IMR-90 (cell line): ENCODE data around the gene GGA3. TPM values are rescaled to one million over a fixed set of nuclear protein-coding genes. Genes with fewer than 3 reads are reported as not detected.

Source experiments
- ATAC-seq: fragments of 200-7000 bp; cut with Tn5 transposase; 2 replicates; pipeline ENCODE4 v1.9.1; 2020; ENCODE audit warnings: low read depth, mild to moderate bottlenecking, moderate library complexity
- BruUV-seq: library from RNA; stranded (reverse); fragments of 400-500 nt; replicated peaks from 2 replicates; lab custom pipeline; 2021; lab: Mats Ljungman, UMichigan
- CTCF ChIA-PET: fragments of 300-600 bp; formaldehyde crosslinking; extraction: SDS; loops from one replicate; lab custom pipeline; 2021; ENCODE audit warnings: antibody characterized with exemption; lab: Yijun Ruan, JAX
- POLR2A ChIA-PET: fragments of 300-600 bp; sonication (Branson Sonifier 250); formaldehyde crosslinking; loops from one replicate; lab custom pipeline; 2022; ENCODE audit warnings: antibody characterized with exemption; ENCODE audit not compliant: unreplicated experiment; lab: Charles Lee
- DNase-seq: peaks from one replicate; pipeline ENCODE4 v3.0.0; 2013
- H2AFZ ChIP-seq: replicated peaks from 2 replicates; pipeline ENCODE3; 2013; ENCODE audit warnings: low read length, mild to moderate bottlenecking; ENCODE audit not compliant: poor library complexity
- H2AK5ac ChIP-seq: 2 replicates; pipeline ENCODE4 v1.6.1; 2013; ENCODE audit warnings: low read depth, low read length, inconsistent platforms
- H2AK9ac ChIP-seq: replicated peaks from 2 replicates; pipeline ENCODE3; 2013; ENCODE audit warnings: mild to moderate bottlenecking, low read depth, low read length, moderate library complexity; ENCODE audit not compliant: poor library complexity
- H2BK120ac ChIP-seq: 2 replicates; pipeline ENCODE4 v1.6.1; 2013; ENCODE audit warnings: low read depth, low read length, inconsistent platforms
- H2BK15ac ChIP-seq: 3 replicates; pipeline ENCODE4 v1.6.1; 2013; ENCODE audit warnings: low read depth, low read length, inconsistent platforms
- H2BK20ac ChIP-seq: 2 replicates; pipeline ENCODE4 v1.6.1; 2013; ENCODE audit warnings: low read depth, mild to moderate bottlenecking, inconsistent platforms, low read length, moderate library complexity
- H2BK5ac ChIP-seq: 2 replicates; pipeline ENCODE4 v1.6.1; 2013; ENCODE audit warnings: mild to moderate bottlenecking, low read depth, low read length, inconsistent platforms; ENCODE audit not compliant: poor library complexity, severe bottlenecking
- H3K14ac ChIP-seq: replicated peaks from 2 replicates; pipeline ENCODE4 v1.6.1; 2013; ENCODE audit warnings: low read depth, low read length, inconsistent platforms
- H3K18ac ChIP-seq: 2 replicates; pipeline ENCODE4 v1.6.1; 2013; ENCODE audit warnings: low read depth, low read length, control low read depth
- H3K23ac ChIP-seq: 2 replicates; pipeline ENCODE4 v1.6.1; 2013; ENCODE audit warnings: low read depth, low read length, inconsistent platforms
- H3K27ac ChIP-seq: 2 replicates; pipeline ENCODE4 v1.5.1; 2013; ENCODE audit warnings: mild to moderate bottlenecking, control low read depth, low read length; ENCODE audit not compliant: insufficient read depth
- H3K27me3 ChIP-seq: 2 replicates; pipeline ENCODE4 v1.6.1; 2013; ENCODE audit warnings: low read length; ENCODE audit not compliant: control insufficient read depth, insufficient read depth
- H3K36me3 ChIP-seq: 2 replicates; pipeline ENCODE4 v1.6.1; 2013; ENCODE audit warnings: low read length, mixed read lengths; ENCODE audit not compliant: control insufficient read depth, insufficient read depth
- H3K4ac ChIP-seq: 2 replicates; pipeline ENCODE4 v1.6.1; 2013; ENCODE audit warnings: low read depth, low read length, inconsistent platforms
- H3K4me1 ChIP-seq: 2 replicates; pipeline ENCODE4 v1.6.1; 2013; ENCODE audit warnings: low read length, mixed read lengths; ENCODE audit not compliant: control insufficient read depth, insufficient read depth
- H3K4me2 ChIP-seq: 2 replicates; pipeline ENCODE4 v1.6.1; 2013; ENCODE audit warnings: low read depth, mild to moderate bottlenecking, control low read depth, low read length, moderate library complexity
- H3K4me3 ChIP-seq: 2 replicates; pipeline ENCODE4 v1.5.1; 2013; ENCODE audit warnings: low read depth, mild to moderate bottlenecking, control low read depth, low read length, moderate library complexity; ENCODE audit not compliant: insufficient read depth
- H3K56ac ChIP-seq: 2 replicates; pipeline ENCODE4 v1.6.1; 2013; ENCODE audit warnings: low read length, inconsistent platforms; ENCODE audit not compliant: insufficient read depth; ENCODE audit errors: extremely low read depth
- H3K79me1 ChIP-seq, 2 experiments: 2 replicates each; pipeline ENCODE4 v1.6.1; 2013; ENCODE audit warnings: low read length in 2 of 2, inconsistent platforms in 1 of 2, low read depth in 1 of 2
- H3K9ac ChIP-seq: 2 replicates; pipeline ENCODE4 v1.6.1; 2013; ENCODE audit warnings: low read depth, low read length, control low read depth
- H3K9me1 ChIP-seq: 2 replicates; pipeline ENCODE4 v1.6.1; 2013; ENCODE audit warnings: low read length, inconsistent platforms; ENCODE audit not compliant: insufficient read depth
- H3K9me3 ChIP-seq: 2 replicates; pipeline ENCODE4 v1.6.1; 2013; ENCODE audit warnings: low read length; ENCODE audit not compliant: control insufficient read depth, insufficient read depth
- H4K20me1 ChIP-seq: 2 replicates; pipeline ENCODE4 v1.6.1; 2013; ENCODE audit warnings: low read length, inconsistent platforms; ENCODE audit not compliant: insufficient read depth
- H4K5ac ChIP-seq: 2 replicates; pipeline ENCODE4 v1.6.1; 2013; ENCODE audit warnings: mild to moderate bottlenecking, low read depth, low read length, control low read depth
- H4K8ac ChIP-seq, 2 experiments: 2 replicates each; pipeline ENCODE4 v1.6.1; 2013; ENCODE audit warnings: low read depth in 2 of 2, low read length in 2 of 2, control low read depth in 1 of 2, inconsistent platforms in 1 of 2
- H4K91ac ChIP-seq: 2 replicates; pipeline ENCODE4 v1.6.1; 2013; ENCODE audit warnings: low read depth, low read length, inconsistent platforms; ENCODE audit not compliant: insufficient read depth
- BHLHE40 ChIP-seq: fragments of 150-350 bp; IDR thresholded peaks from 2 replicates; pipeline ENCODE4 v1.6.1; 2016; ENCODE audit warnings: mild to moderate bottlenecking, low read depth, low read length
- CEBPB ChIP-seq: IDR thresholded peaks from 2 replicates; pipeline ENCODE4 v1.6.1; 2012; ENCODE audit warnings: low read depth, low read length, improper control_type of control experiment
- FOS ChIP-seq: fragments of 150-350 bp; IDR thresholded peaks from 2 replicates; pipeline ENCODE4 v1.6.1; 2016; ENCODE audit warnings: low read depth, low read length
- MXI1 ChIP-seq: IDR thresholded peaks from 2 replicates; pipeline ENCODE4 v1.6.1; 2012; ENCODE audit warnings: low read depth, mild to moderate bottlenecking, low read length, moderate library complexity, borderline replicate concordance
- POLR2A ChIP-seq: IDR thresholded peaks from 2 replicates; pipeline ENCODE4 v1.6.1; 2012; ENCODE audit warnings: mild to moderate bottlenecking, low read depth, low read length
- RCOR1 ChIP-seq: IDR thresholded peaks from 2 replicates; pipeline ENCODE4 v1.6.1; 2012; ENCODE audit warnings: mild to moderate bottlenecking, low read length, improper control_type of control experiment; ENCODE audit not compliant: insufficient replicate concordance
- RFX5 ChIP-seq: IDR thresholded peaks from 2 replicates; pipeline ENCODE4 v1.8.0; 2012; ENCODE audit warnings: low read depth, mild to moderate bottlenecking, low read length, moderate library complexity
- SMC3 ChIP-seq: fragments of 150-350 bp; IDR thresholded peaks from 2 replicates; pipeline ENCODE4 v1.6.1; 2016; ENCODE audit warnings: low read depth, mild to moderate bottlenecking, antibody characterized with exemption, low read length, moderate library complexity
- WGBS, 2 experiments: methylation state at CpG; one replicate each; pipeline versions ENCODE4 v1.1.5 to v1.1.7; 2013; ENCODE audit warnings: missing lambda C conversion rate in 2 of 2; ENCODE audit not compliant: insufficient read length in 1 of 2; ENCODE audit errors: extremely low coverage in 2 of 2; 5-methylcytosine and 5-hydroxymethylcytosine counted together
- dilution Hi-C: fragments of 300-500 bp; cut with HindIII; formaldehyde crosslinking; loops from one replicate; pipeline ENCODE4 v1.14.3; 2018; ENCODE audit warnings: low sequenced_read_pairs; ENCODE audit not compliant: unreplicated experiment
- in situ Hi-C: fragments of 300-500 bp; cut with MboI; formaldehyde crosslinking; loops from 3 replicates; pipeline ENCODE4 v1.14.3; 2019; ENCODE audit warnings: low sequenced_read_pairs, inconsistent platforms, mixed read lengths
- intact Hi-C: fragments of 100-400 bp; cut with micrococcal nuclease; formaldehyde crosslinking; loops from 2 replicates; pipeline ENCODE4 v1.10.0; 2022
- polyA plus RNA-seq, 3 experiments: library from polyadenylated mRNA; depleted of rRNA; stranded (reverse); fragments of >200 nt; gene quantifications; 2 replicates each; pipeline ENCODE4 v1.2.3, GENCODE V29; 2012; ENCODE audit warnings: low replicate concordance in 1 of 3
- total RNA-seq: library from RNA; depleted of rRNA; stranded (reverse); fragments of >200 nt; gene quantifications from 2 replicates; pipeline ENCODE4 v1.2.3, GENCODE V29; 2012
- TF ChIP-seq, protein P1 (sequence below): fragments of 150-350 bp; IDR thresholded peaks from 2 replicates; pipeline ENCODE4 v1.6.1; 2017; ENCODE audit warnings: mild to moderate bottlenecking, antibody characterized with exemption, low read length, low read depth

GGA3 gene
- total and polyA plus RNA-seq, 2 of the 4 experiments (the other 2 are of a cell fraction): 15.1 to 35.2 TPM

GRCh38 chr17:75250009-75250471 lies 11.4 kb downstream of the GGA3 start (continued):
- TF ChIP-seq, protein P1, sequence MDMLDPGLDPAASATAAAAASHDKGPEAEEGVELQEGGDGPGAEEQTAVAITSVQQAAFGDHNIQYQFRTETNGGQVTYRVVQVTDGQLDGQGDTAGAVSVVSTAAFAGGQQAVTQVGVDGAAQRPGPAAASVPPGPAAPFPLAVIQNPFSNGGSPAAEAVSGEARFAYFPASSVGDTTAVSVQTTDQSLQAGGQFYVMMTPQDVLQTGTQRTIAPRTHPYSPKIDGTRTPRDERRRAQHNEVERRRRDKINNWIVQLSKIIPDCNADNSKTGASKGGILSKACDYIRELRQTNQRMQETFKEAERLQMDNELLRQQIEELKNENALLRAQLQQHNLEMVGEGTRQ: no peak
- no peak for TF ChIP-seq MXI1

DNA sequence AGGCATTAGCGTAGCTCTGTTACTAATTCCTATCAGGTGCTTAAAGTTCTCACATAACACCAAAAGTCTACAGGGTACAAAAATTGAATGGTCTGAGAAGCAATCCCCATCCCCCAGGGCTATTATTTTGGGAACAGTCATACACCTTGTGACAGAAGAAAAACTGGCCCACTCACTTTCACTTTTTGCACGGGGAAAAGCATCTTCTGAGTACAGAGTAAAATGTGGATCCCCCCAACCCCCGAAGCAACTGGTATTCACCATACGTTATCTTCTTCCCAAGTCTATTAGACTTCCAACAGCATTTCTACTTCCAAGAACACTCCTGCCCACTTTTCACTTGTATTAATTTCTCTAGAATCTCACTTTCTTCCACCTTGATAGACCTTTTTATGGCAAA lies 11.8 kb downstream of the GGA3 start:
- H2BK20ac ChIP-seq: no peak overlapping the region
- H3K4me3 ChIP-seq: no peak overlapping the region
- no peak overlapping the region for H2BK15ac ChIP-seq
- no peaks in the 10 kb centered on the region for H3K9me3 ChIP-seq
- WGBS, 2 experiments: 86% methylated on average over 1 of the region's 4 CpGs; no CpG with 5 or more reads in 1 of the 2 experiments
- no peak for ATAC-seq
- H3K27ac ChIP-seq: no peak overlapping the region
- H3K4me2 ChIP-seq: no peak overlapping the region
- dilution Hi-C loops (no loop called here), in situ Hi-C loops (no loop called here), intact Hi-C loops (no loop called here)
- TF ChIP-seq SMC3: no peak
- no peak for TF ChIP-seq FOS
- TF ChIP-seq BHLHE40: no peak
- TF ChIP-seq RFX5: no peak
- no peak for TF ChIP-seq RCOR1
- no peak for TF ChIP-seq MXI1
- TF ChIP-seq CEBPB: no peak
- TF ChIP-seq POLR2A: no peak
- no peak overlapping the region for H2AK9ac ChIP-seq
- no peak overlapping the region for H3K23ac ChIP-seq
- H4K5ac ChIP-seq: no peak overlapping the region
- BruUV-seq: no TSS peak
- peaks cover 34% of the 10 kb centered on the region for H4K20me1 ChIP-seq
- CTCF ChIA-PET: interaction anchor here (1.4 to 2.1 kb wide), 2 partner anchors 9 to 21 kb away, joined by 4 to 7 read pairs; partner anchors contain the start of gene MIF4GD
- H3K18ac ChIP-seq: no peak overlapping the region
- H2BK5ac ChIP-seq: no peak overlapping the region
- POLR2A ChIA-PET: no interaction called here
- H4K8ac ChIP-seq: no peak overlapping the region
- H3K4ac ChIP-seq: no peak overlapping the region
- no peaks in the 10 kb centered on the region for H3K27me3 ChIP-seq
- 0 out of 2 replicates have a peak, but pooled peaks cover 6% of the 10 kb centered on the region for H3K9me1 ChIP-seq
- no peak overlapping the region for H3K56ac ChIP-seq
- peaks cover 10 to 51% of the 10 kb centered on the region in 2 experiments; a peak in 3 of 4 replicates for H3K79me1 ChIP-seq
- H2AFZ ChIP-seq: no peak overlapping the region
- H4K91ac ChIP-seq: no peak overlapping the region
- H3K14ac ChIP-seq: no peak overlapping the region
- H2AK5ac ChIP-seq: no peak overlapping the region
- no peak overlapping the region for H3K9ac ChIP-seq
- H3K36me3 ChIP-seq: peaks cover 19% of the 10 kb centered on the region
- no peak overlapping the region for H2BK120ac ChIP-seq
- H3K4me1 ChIP-seq: peaks cover 3% of the 10 kb centered on the region; the same call in 1 of the 2 replicates
- no peak for DNase-seq
